Endodermal cell (in vitro differentiated cells): ENCODE data around the gene NDNF. TPM values are rescaled to one million over a fixed set of nuclear protein-coding genes. Genes with fewer than 3 reads are reported as not detected.

Experiments
- DNase-seq: peaks from one replicate; pipeline ENCODE4 v3.0.0-alpha.2; 2017
- H3K27ac ChIP-seq: 2 replicates; pipeline ENCODE4 v1.5.1; 2013; ENCODE audit warnings: mild to moderate bottlenecking, low read depth, low read length, moderate library complexity
- H3K27me3 ChIP-seq: 2 replicates; pipeline ENCODE4 v1.6.1; 2013; ENCODE audit warnings: mild to moderate bottlenecking, low read length, moderate library complexity; ENCODE audit not compliant: insufficient read depth, control insufficient read depth, poor library complexity, severe bottlenecking
- H3K36me3 ChIP-seq: 2 replicates; pipeline ENCODE4 v1.7.0; 2013; ENCODE audit warnings: mild to moderate bottlenecking, low read length, moderate library complexity; ENCODE audit not compliant: control insufficient read depth, insufficient read depth
- H3K4me1 ChIP-seq: one replicate; pipeline ENCODE4 v1.7.0; 2013; ENCODE audit warnings: low read length; ENCODE audit not compliant: control insufficient read depth, insufficient read depth
- H3K4me3 ChIP-seq: 2 replicates; pipeline ENCODE4 v1.5.1; 2013; ENCODE audit warnings: mild to moderate bottlenecking, low read length, moderate library complexity
- H3K9ac ChIP-seq: 2 replicates; pipeline ENCODE4 v1.6.1; 2013; ENCODE audit warnings: mild to moderate bottlenecking, low read length, moderate library complexity; ENCODE audit not compliant: poor library complexity, severe bottlenecking; ENCODE audit errors: extremely low read depth
- H3K9me3 ChIP-seq: 2 replicates; pipeline ENCODE4 v1.6.1; 2013; ENCODE audit warnings: mild to moderate bottlenecking, low read length, moderate library complexity; ENCODE audit not compliant: control insufficient read depth
- H3K27ac Mint-ChIP-seq: 2 replicates; pipeline ENCODE4 v1.8.0; 2020; ENCODE audit warnings: mixed read lengths
- H3K27me3 Mint-ChIP-seq: 2 replicates; pipeline ENCODE4 v1.8.0; 2021; ENCODE audit warnings: mild to moderate bottlenecking, mixed read lengths; ENCODE audit not compliant: insufficient read depth
- H3K36me3 Mint-ChIP-seq: 2 replicates; pipeline ENCODE4 v1.8.0; 2020; ENCODE audit warnings: low read depth, mixed read lengths
- H3K4me1 Mint-ChIP-seq: 2 replicates; pipeline ENCODE4 v1.8.0; 2020; ENCODE audit warnings: mixed read lengths
- H3K4me3 Mint-ChIP-seq: 2 replicates; pipeline ENCODE4 v1.8.0; 2020; ENCODE audit warnings: mild to moderate bottlenecking, moderate library complexity, mixed read lengths
- H3K9me3 Mint-ChIP-seq: 2 replicates; pipeline ENCODE4 v1.8.0; 2020; ENCODE audit warnings: mild to moderate bottlenecking, mixed read lengths
- CTCF ChIP-seq: fragments of 200-600 bp; sonication (generic); conservative IDR thresholded peaks from 2 replicates; pipeline ENCODE4 v1.5.0; 2021; ENCODE audit warnings: antibody characterized with exemption, mild to moderate bottlenecking
- WGBS, 2 experiments: methylation state at CpG; one replicate each; pipeline versions ENCODE4 v1.1.5 to v1.1.7; 2013; ENCODE audit warnings: missing lambda C conversion rate in 2 of 2, mixed read lengths in 1 of 2; ENCODE audit not compliant: insufficient coverage in 1 of 2, insufficient read length in 1 of 2; 5-methylcytosine and 5-hydroxymethylcytosine counted together
- total RNA-seq, 2 donors: library from RNA; stranded (reverse); fragmentation: NEBNext Ultra II Directional in 1 of 2; extraction: Animal tissue kit (Norgen Biotek cat#: 25700) in 1 of 2; gene quantifications; 2 replicates in 1 of 2; 3 replicates in 1 of 2; pipeline ENCODE4 v1.2.1, GENCODE V29; 2021

The NDNF gene
- total RNA-seq, 2 donors from 2014 or later = 2.4 to 3.6 TPM

GRCh38 chr4:121118344-121118743 is 46.0 kb upstream of the NDNF start:
- no peak for DNase-seq
- no peak overlapping the region for H3K27ac ChIP-seq
- Mint-ChIP-seq H3K27me3 (no peaks in the 10 kb centered on the region), H3K27ac (no peak overlapping the region), H3K4me1 (no peaks in the 10 kb centered on the region), H3K36me3 (no peaks in the 10 kb centered on the region), H3K4me3 (no peak overlapping the region), H3K9me3 (no peaks in the 10 kb centered on the region)
- no peak for TF ChIP-seq CTCF
- H3K4me3 ChIP-seq = no peak overlapping the region
- no peaks in the 10 kb centered on the region for H3K36me3 ChIP-seq
- H3K4me1 ChIP-seq = no peaks in the 10 kb centered on the region
- no peaks in the 10 kb centered on the region for H3K9me3 ChIP-seq
- H3K27me3 ChIP-seq = no peaks in the 10 kb centered on the region
- no peak overlapping the region for H3K9ac ChIP-seq
- WGBS, 2 experiments = 80 to 81% methylated on average over 2 of the region's 2 CpGs

- no peaks in the 10 kb centered on the region for H3K36me3 ChIP-seq
- no peak for DNase-seq
- Mint-ChIP-seq H3K9me3 (no peaks in the 10 kb centered on the region), H3K4me3 (no peak overlapping the region), H3K4me1 (no peaks in the 10 kb centered on the region), H3K27ac (no peak overlapping the region), H3K36me3 (no peaks in the 10 kb centered on the region), H3K27me3 (no peaks in the 10 kb centered on the region)
- TF ChIP-seq CTCF = no peak
- H3K4me3 ChIP-seq = no peak overlapping the region
- H3K27ac ChIP-seq = peak overlapping the region; percentile 49
- 100% methylated on average over 1 of the region's 1 CpG; no CpG with 5 or more reads in 1 of the 2 experiments for WGBS, 2 experiments
- no peaks in the 10 kb centered on the region for H3K9me3 ChIP-seq
- no peak overlapping the region for H3K9ac ChIP-seq
- H3K27me3 ChIP-seq = no peaks in the 10 kb centered on the region
- no peaks in the 10 kb centered on the region for H3K4me1 ChIP-seq
Measured at GRCh38 chr4:121114756-121115155, 42.4 kb upstream of the NDNF start.

- H3K27me3 ChIP-seq = no peaks in the 10 kb centered on the region
- H3K36me3 Mint-ChIP-seq = no peaks in the 10 kb centered on the region
- H3K36me3 ChIP-seq = no peaks in the 10 kb centered on the region
- DNase-seq = no peak
- H3K4me1 Mint-ChIP-seq = no peaks in the 10 kb centered on the region
- H3K27ac ChIP-seq = no peak overlapping the region
- H3K9ac ChIP-seq = no peak overlapping the region
- no peaks in the 10 kb centered on the region for H3K4me1 ChIP-seq
- no peak overlapping the region for H3K4me3 ChIP-seq
- H3K4me3 Mint-ChIP-seq = no peak overlapping the region
- H3K27me3 Mint-ChIP-seq = no peaks in the 10 kb centered on the region
- TF ChIP-seq CTCF = peak; percentile 68
- no peak overlapping the region for H3K27ac Mint-ChIP-seq
- no peaks in the 10 kb centered on the region for H3K9me3 Mint-ChIP-seq
- no peaks in the 10 kb centered on the region for H3K9me3 ChIP-seq
Measured at GRCh38 chr4:121112530-121112929, 40.2 kb upstream of the NDNF start.
